Endothelial cell of umbilical vein (primary cell): ENCODE data around the gene SERTAD4. TPM values are rescaled to one million over a fixed set of nuclear protein-coding genes. Genes with fewer than 3 reads are reported as not detected.

Experiments used
- BruUV-seq: library from RNA; stranded (reverse); fragments of 400-500 nt; replicated peaks from 2 replicates; lab custom pipeline; 2021; lab: Mats Ljungman, UMichigan
- CTCF ChIA-PET: fragments of 300-600, 350-600 bp; sonication (Branson Sonifier 250); formaldehyde crosslinking; loops from one replicate; lab custom pipeline; 2021; ENCODE audit warnings: antibody characterized with exemption, inconsistent platforms; lab: Charles Lee
- POLR2A ChIA-PET: fragments of 300-600, 350-600 bp; sonication (Branson Sonifier 250); formaldehyde crosslinking; loops from one replicate; lab custom pipeline; 2021; ENCODE audit warnings: antibody characterized with exemption, inconsistent platforms; lab: Charles Lee
- DNase-seq: peaks from one replicate; pipeline ENCODE4 v3.0.0-alpha.2; 2011; ENCODE audit warnings: low read depth, low spot score
- FAIRE-seq: peaks from 2 replicates; lab custom pipeline; 2011; peaks lifted over from hg19 to GRCh38; lab: Jason Lieb, UNC
- H2AFZ ChIP-seq: 2 replicates; pipeline ENCODE4 v1.6.0; 2012; ENCODE audit warnings: low read depth, low read length, control low read depth, inconsistent platforms
- H3K27ac ChIP-seq: 2 replicates; pipeline ENCODE4 v1.5.1; 2011; ENCODE audit warnings: low read depth, mild to moderate bottlenecking, control low read depth, low read length, moderate library complexity; ENCODE audit not compliant: insufficient read depth
- H3K27me3 ChIP-seq, 2 experiments: 2 replicates each; pipeline versions ENCODE4 v1.6.0 to v1.6.1; 2011; ENCODE audit warnings: low read length in 2 of 2, mixed read lengths in 1 of 2; ENCODE audit not compliant: control insufficient read depth in 2 of 2, insufficient read depth in 2 of 2
- H3K36me3 ChIP-seq, 2 experiments: 2 replicates in 1 of 2; 3 replicates in 1 of 2; pipeline ENCODE4 v1.5.1; 2011; ENCODE audit warnings: low read length in 2 of 2, mild to moderate bottlenecking in 1 of 2, moderate library complexity in 1 of 2; ENCODE audit not compliant: control insufficient read depth in 2 of 2, insufficient read depth in 2 of 2; ENCODE audit errors: extremely low read depth in 1 of 2
- H3K4me1 ChIP-seq: 3 replicates; pipeline ENCODE4 v1.5.1; 2011; ENCODE audit warnings: mild to moderate bottlenecking, low read length; ENCODE audit not compliant: control insufficient read depth, insufficient read depth; ENCODE audit errors: extremely low read depth
- H3K4me2 ChIP-seq: 2 replicates; pipeline ENCODE4 v1.6.1; 2011; ENCODE audit warnings: low read length, control low read depth, mixed read lengths; ENCODE audit not compliant: insufficient read depth
- H3K4me3 ChIP-seq, 3 experiments: fragments of 200-600 bp in 1 of 3; sonication (generic), shearing (Covaris generic) in 1 of 3; replicated peaks in 1 of 3; 2 replicates each; pipeline ENCODE4 v1.5.1; 2011 to 2016; ENCODE audit warnings: control low read depth in 3 of 3, low read length in 3 of 3, mild to moderate bottlenecking in 2 of 3, inconsistent platforms in 1 of 3, low read depth in 1 of 3, moderate library complexity in 1 of 3; ENCODE audit not compliant: insufficient read depth in 1 of 3
- H3K79me2 ChIP-seq: 2 replicates; pipeline ENCODE4 v1.6.0; 2012; ENCODE audit warnings: low read length, inconsistent platforms; ENCODE audit not compliant: control insufficient read depth, insufficient read depth
- H3K9ac ChIP-seq: replicated peaks from 2 replicates; pipeline ENCODE3; 2011; ENCODE audit warnings: low read length, control low read depth; ENCODE audit not compliant: insufficient read depth; ENCODE audit errors: extremely low read depth
- H3K9me1 ChIP-seq: replicated peaks from 3 replicates; pipeline ENCODE4 v1.6.0; 2011; ENCODE audit warnings: mild to moderate bottlenecking, low read length; ENCODE audit not compliant: control insufficient read depth, insufficient read depth; ENCODE audit errors: extremely low read depth
- H3K9me3 ChIP-seq: replicated peaks from 2 replicates; pipeline ENCODE4 v1.5.1; 2012; ENCODE audit warnings: low read length, inconsistent platforms; ENCODE audit not compliant: control insufficient read depth, insufficient read depth
- H4K20me1 ChIP-seq: replicated peaks from 2 replicates; pipeline ENCODE3; 2011; ENCODE audit warnings: mild to moderate bottlenecking, low read length; ENCODE audit not compliant: control insufficient read depth, insufficient read depth; ENCODE audit errors: extremely low read depth
- EZH2 ChIP-seq: IDR thresholded peaks from 2 replicates; pipeline ENCODE4 v1.6.1; 2012; ENCODE audit warnings: borderline replicate concordance, low read depth, mild to moderate bottlenecking, moderate library complexity, low read length, inconsistent platforms; ENCODE audit not compliant: severe bottlenecking
- FOS ChIP-seq: IDR thresholded peaks from 2 replicates; pipeline ENCODE4 v1.6.1; 2011; ENCODE audit warnings: mild to moderate bottlenecking, low read length, moderate library complexity, borderline replicate concordance; ENCODE audit not compliant: insufficient read depth
- GATA2 ChIP-seq: IDR thresholded peaks from 2 replicates; pipeline ENCODE4 v1.7.0; 2011; ENCODE audit warnings: low read depth, mild to moderate bottlenecking, moderate library complexity, mixed read lengths, low read length; ENCODE audit not compliant: insufficient read length, insufficient read depth
- JUN ChIP-seq: IDR thresholded peaks from 2 replicates; pipeline ENCODE4 v1.6.1; 2011; ENCODE audit warnings: borderline replicate concordance, low read depth; ENCODE audit not compliant: insufficient read length, insufficient read depth
- MYC ChIP-seq: IDR thresholded peaks from one replicate; pipeline ENCODE4 v1.6.1; 2011; ENCODE audit warnings: mild to moderate bottlenecking, low read depth, low read length
- POLR2A ChIP-seq: IDR thresholded peaks from 2 replicates; pipeline ENCODE4 v1.6.1; 2012; ENCODE audit warnings: low read depth, mild to moderate bottlenecking, control low read depth, low read length
- POLR2AphosphoS5 ChIP-seq: IDR thresholded peaks from 2 replicates; pipeline ENCODE4 v1.6.1; 2012; ENCODE audit warnings: low read depth, mild to moderate bottlenecking, control low read depth, low read length, moderate library complexity; ENCODE audit not compliant: insufficient read depth
- dilution Hi-C: fragments of 300-500 bp; cut with MboI; formaldehyde crosslinking; loops from one replicate; pipeline ENCODE4 v1.15.0; 2019; ENCODE audit warnings: low sequenced_read_pairs; ENCODE audit not compliant: extremely low pct_ligation_motif_present
- intact Hi-C: fragments of 100-400 bp; cut with micrococcal nuclease; formaldehyde crosslinking; loops from one replicate; pipeline ENCODE4 v1.10.0; 2022
- polyA plus RNA-seq, 4 experiments: library from polyadenylated mRNA; depleted of rRNA in 3 of 4; stranded (reverse) in 3 of 4; unstranded in 1 of 4; fragments of >200 nt; gene quantifications; 2 replicates each; pipeline versions ENCODE4 v1.2.1 to v1.2.3, GENCODE V29; 2011 to 2012; ENCODE audit warnings: missing spikeins in 1 of 4
- total RNA-seq: library from RNA; stranded (reverse); gene quantifications from 2 replicates; pipeline ENCODE4 v1.2.3, GENCODE V29; 2021
- TF ChIP-seq, protein P1 (sequence below), 2 donors: IDR thresholded peaks; 1 replicate in 1 of 2; 2 replicates in 1 of 2; pipeline ENCODE4 v1.5.1; 2011; ENCODE audit warnings: low read length in 2 of 2, mild to moderate bottlenecking in 2 of 2, moderate library complexity in 2 of 2, control low read depth in 1 of 2, inconsistent platforms in 1 of 2, low read depth in 1 of 2; ENCODE audit not compliant: insufficient read depth in 1 of 2; ENCODE audit errors: extremely low read depth in 1 of 2
- TF ChIP-seq, protein P2 (sequence below): IDR thresholded peaks from 2 replicates; pipeline ENCODE4 v1.6.1; 2011; ENCODE audit not compliant: insufficient read depth, insufficient read length

SERTAD4 gene
- total and polyA plus RNA-seq, 2 donors (not counting 3 experiments of a cell fraction or from before 2014, with no cell fraction given): 4.0 to 11.3 TPM

DNA sequence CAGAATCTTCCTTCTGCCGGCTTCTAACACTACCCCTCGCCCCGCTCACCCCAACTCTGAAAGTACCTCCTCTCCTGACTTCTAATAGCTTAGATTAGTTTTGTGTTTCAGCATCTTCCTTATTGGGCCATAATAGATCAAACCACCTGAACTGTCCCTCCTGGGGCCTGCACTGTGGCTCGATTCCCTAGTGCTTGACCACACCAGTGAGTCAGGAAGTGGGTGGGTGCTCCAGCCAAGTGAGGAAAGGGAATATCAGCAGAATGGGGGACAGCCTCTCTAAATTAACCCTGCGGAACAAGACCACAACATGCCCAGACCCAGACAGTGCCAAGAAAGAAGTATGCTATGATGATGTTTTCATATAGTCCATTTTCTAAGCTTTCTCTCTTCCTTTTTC is 8.5 kb downstream of the SERTAD4 start:
- FAIRE-seq (no peak), DNase-seq (no peak)
- Histone ChIP-seq H3K4me1 (peaks cover 47% of the 10 kb centered on the region), H3K27me3 (no peaks in the 10 kb centered on the region), H3K27ac (no peak overlapping the region), H3K4me2 (no peak overlapping the region), H3K4me3 (no peak overlapping the region), H3K9me1 (no peaks in the 10 kb centered on the region), H2AFZ (no peak overlapping the region), H3K9me3 (no peaks in the 10 kb centered on the region), H3K36me3 (no peaks in the 10 kb centered on the region), H3K79me2 (no peaks in the 10 kb centered on the region), H3K9ac (no peak overlapping the region), H4K20me1 (no peaks in the 10 kb centered on the region)
- BruUV-seq: no TSS peak
- POLR2A ChIA-PET: no interaction called here
- dilution Hi-C loops (no loop called here), intact Hi-C loops (no loop called here)
- no peak for TF ChIP-seq JUN
- no peak for TF ChIP-seq FOS
- TF ChIP-seq, protein P1, sequence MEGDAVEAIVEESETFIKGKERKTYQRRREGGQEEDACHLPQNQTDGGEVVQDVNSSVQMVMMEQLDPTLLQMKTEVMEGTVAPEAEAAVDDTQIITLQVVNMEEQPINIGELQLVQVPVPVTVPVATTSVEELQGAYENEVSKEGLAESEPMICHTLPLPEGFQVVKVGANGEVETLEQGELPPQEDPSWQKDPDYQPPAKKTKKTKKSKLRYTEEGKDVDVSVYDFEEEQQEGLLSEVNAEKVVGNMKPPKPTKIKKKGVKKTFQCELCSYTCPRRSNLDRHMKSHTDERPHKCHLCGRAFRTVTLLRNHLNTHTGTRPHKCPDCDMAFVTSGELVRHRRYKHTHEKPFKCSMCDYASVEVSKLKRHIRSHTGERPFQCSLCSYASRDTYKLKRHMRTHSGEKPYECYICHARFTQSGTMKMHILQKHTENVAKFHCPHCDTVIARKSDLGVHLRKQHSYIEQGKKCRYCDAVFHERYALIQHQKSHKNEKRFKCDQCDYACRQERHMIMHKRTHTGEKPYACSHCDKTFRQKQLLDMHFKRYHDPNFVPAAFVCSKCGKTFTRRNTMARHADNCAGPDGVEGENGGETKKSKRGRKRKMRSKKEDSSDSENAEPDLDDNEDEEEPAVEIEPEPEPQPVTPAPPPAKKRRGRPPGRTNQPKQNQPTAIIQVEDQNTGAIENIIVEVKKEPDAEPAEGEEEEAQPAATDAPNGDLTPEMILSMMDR (IDR thresholded peaks at IDR 0.05; ENCODE audit: extremely low read depth in 1 of 2, insufficient read depth in 1 of 2, low read depth in 1 of 2, low read length in 2 of 2): no peak
- TF ChIP-seq, protein P2, sequence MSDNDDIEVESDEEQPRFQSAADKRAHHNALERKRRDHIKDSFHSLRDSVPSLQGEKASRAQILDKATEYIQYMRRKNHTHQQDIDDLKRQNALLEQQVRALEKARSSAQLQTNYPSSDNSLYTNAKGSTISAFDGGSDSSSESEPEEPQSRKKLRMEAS: no peak
- TF ChIP-seq POLR2AphosphoS5: no peak
- no peak for TF ChIP-seq POLR2A
- no peak for TF ChIP-seq EZH2
- no peak for TF ChIP-seq GATA2
- no peak for TF ChIP-seq MYC
- CTCF ChIA-PET: interaction anchor here (0.6 to 2.3 kb wide), 2 partner anchors 9 to 70 kb away, joined by 3 to 7 read pairs; partner anchors contain the start of gene SERTAD4
